Subcutaneous abdominal adipose tissue (tissue), 5 donors: ENCODE data around the gene ZNF546.
"Not testable (repeated sequence)": the region's sequence is repeated elsewhere in the genome, so short reads cannot be mapped to it uniquely, and the experiment has no call there.

Experiments used
- H3K27ac ChIP-seq: one replicate; pipeline ENCODE4 v1.7.0; 2013; ENCODE audit warnings: low read depth, mild to moderate bottlenecking, inconsistent platforms, low read length, moderate library complexity
- H3K27me3 ChIP-seq, 5 donors: one replicate each; pipeline ENCODE4 v1.7.0; 2013; ENCODE audit warnings: low read length in 5 of 5, inconsistent platforms in 1 of 5; ENCODE audit not compliant: control insufficient read depth in 5 of 5, insufficient read depth in 4 of 5
- H3K36me3 ChIP-seq, 5 donors: one replicate each; pipeline ENCODE4 v1.7.0; 2013; ENCODE audit warnings: low read length in 5 of 5; ENCODE audit not compliant: control insufficient read depth in 5 of 5, insufficient read depth in 5 of 5
- H3K4me1 ChIP-seq, 5 donors: one replicate each; pipeline ENCODE4 v1.7.0; 2013; ENCODE audit warnings: low read length in 5 of 5, mild to moderate bottlenecking in 3 of 5, moderate library complexity in 1 of 5; ENCODE audit not compliant: control insufficient read depth in 5 of 5, insufficient read depth in 5 of 5
- H3K4me3 ChIP-seq, 5 donors: one replicate each; pipeline ENCODE4 v1.7.0; 2013; ENCODE audit warnings: low read length in 5 of 5, low read depth in 1 of 5
- H3K9ac ChIP-seq, 5 donors: one replicate each; pipeline ENCODE4 v1.7.0; 2013; ENCODE audit warnings: low read length in 5 of 5, mild to moderate bottlenecking in 4 of 5, moderate library complexity in 3 of 5
- H3K9me3 ChIP-seq, 5 donors: one replicate each; pipeline ENCODE4 v1.7.0; 2013; ENCODE audit warnings: low read length in 5 of 5; ENCODE audit not compliant: control insufficient read depth in 5 of 5
- donor health status: healthy.
- donor health status: healthy.
- donor health status: healthy.
- donor health status: healthy.
- donor health status: healthy.

The ZNF546 gene

DNA sequence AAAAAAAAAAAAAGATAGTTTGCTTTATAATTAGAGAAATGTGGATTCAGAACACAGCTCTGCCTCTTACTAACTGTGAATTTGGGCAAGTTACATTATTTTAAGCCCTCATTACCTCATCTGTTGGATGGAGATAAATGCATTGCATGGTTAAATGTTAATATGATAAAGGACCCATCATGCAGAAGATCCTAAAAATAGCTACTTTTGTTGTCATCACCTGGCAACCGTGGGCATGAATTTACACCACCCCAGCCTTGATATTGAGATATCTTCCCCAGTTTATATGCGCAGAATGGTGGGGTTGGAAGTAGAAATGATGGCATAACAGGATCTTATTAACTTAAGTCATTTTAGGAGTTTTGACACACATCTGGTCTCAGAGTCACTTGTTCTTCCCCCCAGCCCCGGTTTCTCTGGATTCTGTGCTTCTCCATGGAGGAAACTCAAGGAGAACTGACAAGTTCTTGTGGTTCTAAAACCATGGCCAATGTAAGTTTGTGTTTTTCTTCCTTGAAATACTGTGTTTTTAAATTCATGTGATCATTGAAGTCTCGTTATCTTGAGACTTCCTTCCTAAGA is 8.9 kb downstream of the ZNF546 start:
- no peak overlapping the region for H3K27ac ChIP-seq
- H3K4me1 ChIP-seq: no peaks in the 10 kb centered on the region
- H3K36me3 ChIP-seq: peaks cover 31 to 51% (median 40%) of the 10 kb centered on the region in 5 donors
- H3K4me3 ChIP-seq: no peak overlapping the region
- peaks cover 0 to 7% (median 2%) of the 10 kb centered on the region in 5 donors for H3K9me3 ChIP-seq
- H3K27me3 ChIP-seq: no peaks in the 10 kb centered on the region
- H3K9ac ChIP-seq: no peak overlapping the region

DNA sequence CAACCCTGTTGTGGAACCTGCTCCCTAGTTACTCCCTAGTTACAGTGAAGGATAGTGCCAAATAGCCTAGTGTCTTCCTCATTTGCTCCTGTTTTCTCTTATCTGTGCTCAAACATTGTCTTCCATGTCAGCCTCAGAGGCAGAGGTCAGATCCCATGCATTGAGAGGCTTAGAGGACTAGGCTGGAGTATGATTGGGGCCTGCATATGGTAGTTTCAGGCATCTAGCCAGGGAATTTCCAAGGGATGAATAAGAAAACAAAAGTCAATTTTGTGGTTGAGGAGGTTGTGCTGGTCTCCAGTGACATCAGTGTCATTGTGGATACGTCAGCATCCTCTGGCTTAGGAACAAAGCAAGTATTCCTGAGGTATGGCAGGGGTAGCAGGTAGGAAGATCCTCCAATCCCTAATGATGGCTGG is 9.4 kb downstream of the ZNF546 start:
- Histone ChIP-seq H3K4me3 (no peak overlapping the region), H3K27me3 (no peaks in the 10 kb centered on the region), H3K4me1 (no peaks in the 10 kb centered on the region), H3K27ac (no peak overlapping the region), H3K36me3 (peaks cover 31 to 50% (median 41%) of the 10 kb centered on the region in 5 donors), H3K9ac (no peak overlapping the region), H3K9me3 (peaks cover 0 to 7% (median 2%) of the 10 kb centered on the region in 5 donors)

GRCh38 chr19:40009674-40010073 is 12.8 kb downstream of the ZNF546 start:
- H3K4me1 ChIP-seq: peaks cover 0 to 3% (median 0%) of the 10 kb centered on the region in 5 donors
- H3K9me3 ChIP-seq: peaks cover 13 to 36% (median 28%) of the 10 kb centered on the region in 5 donors
- H3K27me3 ChIP-seq: no peaks in the 10 kb centered on the region
- H3K27ac ChIP-seq: no peak overlapping the region
- H3K9ac ChIP-seq: no peak overlapping the region
- peaks cover 52 to 79% (median 62%) of the 10 kb centered on the region in 5 donors for H3K36me3 ChIP-seq
- no peak overlapping the region for H3K4me3 ChIP-seq

DNA sequence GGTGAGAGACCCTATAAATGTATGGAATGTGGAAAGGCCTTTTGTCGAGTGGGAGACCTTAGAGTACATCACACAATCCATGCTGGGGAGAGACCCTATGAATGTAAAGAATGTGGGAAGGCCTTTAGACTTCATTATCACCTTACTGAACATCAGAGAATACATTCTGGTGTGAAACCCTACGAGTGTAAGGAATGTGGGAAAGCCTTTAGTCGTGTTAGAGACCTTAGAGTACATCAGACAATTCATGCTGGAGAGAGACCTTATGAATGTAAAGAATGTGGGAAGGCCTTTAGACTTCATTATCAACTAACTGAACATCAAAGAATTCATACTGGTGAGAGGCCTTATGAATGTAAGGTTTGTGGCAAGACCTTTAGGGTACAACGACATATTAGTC is 17.1 kb downstream of the ZNF546 start:
- Histone ChIP-seq H3K4me1 (peaks cover 0 to 11% (median 0%) of the 10 kb centered on the region in 5 donors), H3K9me3 (peaks cover 30 to 72% (median 65%) of the 10 kb centered on the region in 5 donors), H3K4me3 (peak overlapping the region in 4 of 5 donors; percentile 5 to 39 (median 22)), H3K9ac (no peak overlapping the region), H3K27ac (no peak overlapping the region), H3K27me3 (peaks cover 0 to 2% (median 0%) of the 10 kb centered on the region in 5 donors), H3K36me3 (peaks cover 29 to 51% (median 42%) of the 10 kb centered on the region in 5 donors)

- Histone ChIP-seq H3K9ac (no peak overlapping the region), H3K4me1 (no peaks in the 10 kb centered on the region), H3K4me3 (peak overlapping the region in 3 of 5 donors; percentile 35 to 42 (median 35)), H3K27ac (no peak overlapping the region), H3K36me3 (no peaks in the 10 kb centered on the region), H3K27me3 (no peaks in the 10 kb centered on the region), H3K9me3 (peaks cover 28 to 68% (median 56%) of the 10 kb centered on the region in 5 donors)
Observed at GRCh38 chr19:40023969-40024368, 27.1 kb downstream of the ZNF546 start.

DNA sequence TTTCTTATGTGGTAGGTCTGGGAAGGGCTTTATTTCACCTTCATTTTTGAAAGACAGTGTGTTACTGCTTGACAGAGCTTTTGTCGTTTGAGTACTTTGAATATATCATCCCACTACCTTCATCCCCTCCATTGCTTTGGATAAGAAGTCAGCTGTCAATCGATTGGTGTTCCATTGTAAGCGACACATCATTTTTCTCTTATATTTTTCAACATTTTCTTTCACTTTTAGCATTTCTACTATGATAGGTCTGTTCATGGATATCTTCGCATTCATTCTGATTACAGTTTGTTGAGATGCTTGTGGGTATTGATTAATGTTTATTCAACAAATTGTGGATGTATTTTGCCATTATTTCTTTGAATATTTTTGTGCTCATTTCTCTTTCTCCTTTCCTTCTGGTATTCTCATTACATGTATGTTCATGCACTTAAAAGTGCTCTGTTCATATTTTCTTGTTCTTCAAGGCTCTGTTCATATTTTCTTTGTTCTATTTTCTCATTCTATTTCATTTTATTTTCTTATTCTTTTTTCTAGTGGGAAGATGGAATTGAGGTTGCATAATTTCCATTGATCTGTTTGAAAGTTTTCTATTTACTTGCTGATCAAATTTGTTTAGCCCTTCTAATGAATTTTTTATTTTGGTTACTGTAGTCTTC is 29.2 kb downstream of the ZNF546 start:
- Histone ChIP-seq H3K4me3 (peak overlapping the region in 1 of 5 donors; percentile 2), H3K9me3 (peaks cover 31 to 78% (median 62%) of the 10 kb centered on the region in 5 donors), H3K36me3 (no peaks in the 10 kb centered on the region), H3K27ac (no peak overlapping the region), H3K9ac (no peak overlapping the region), H3K27me3 (no peaks in the 10 kb centered on the region), H3K4me1 (no peaks in the 10 kb centered on the region)

DNA sequence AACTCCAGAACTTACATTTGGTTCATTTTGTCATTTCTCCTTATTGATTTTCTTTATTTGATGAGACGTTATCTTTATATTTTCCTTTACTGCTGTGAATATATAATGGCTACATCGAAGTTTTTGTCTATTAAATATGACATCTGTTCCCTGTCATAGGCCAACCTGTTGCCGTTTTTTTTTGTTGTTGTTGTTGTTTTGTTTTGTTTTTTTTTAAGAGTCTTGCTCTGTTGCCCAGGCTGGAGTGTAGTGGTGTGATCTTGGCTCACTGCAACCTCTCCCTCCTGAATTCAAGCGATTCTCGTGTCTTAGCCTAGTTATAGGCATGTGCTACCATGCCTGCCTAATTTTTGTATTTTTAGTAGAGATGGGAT is 29.7 kb downstream of the ZNF546 start:
- Histone ChIP-seq H3K27me3 (no peaks in the 10 kb centered on the region), H3K9ac (no peak overlapping the region), H3K27ac (no peak overlapping the region), H3K4me1 (no peaks in the 10 kb centered on the region), H3K9me3 (peaks cover 34 to 84% (median 66%) of the 10 kb centered on the region in 5 donors), H3K4me3 (peak overlapping the region in 3 of 5 donors; percentile 2 to 44 (median 40)), H3K36me3 (no peaks in the 10 kb centered on the region)

DNA sequence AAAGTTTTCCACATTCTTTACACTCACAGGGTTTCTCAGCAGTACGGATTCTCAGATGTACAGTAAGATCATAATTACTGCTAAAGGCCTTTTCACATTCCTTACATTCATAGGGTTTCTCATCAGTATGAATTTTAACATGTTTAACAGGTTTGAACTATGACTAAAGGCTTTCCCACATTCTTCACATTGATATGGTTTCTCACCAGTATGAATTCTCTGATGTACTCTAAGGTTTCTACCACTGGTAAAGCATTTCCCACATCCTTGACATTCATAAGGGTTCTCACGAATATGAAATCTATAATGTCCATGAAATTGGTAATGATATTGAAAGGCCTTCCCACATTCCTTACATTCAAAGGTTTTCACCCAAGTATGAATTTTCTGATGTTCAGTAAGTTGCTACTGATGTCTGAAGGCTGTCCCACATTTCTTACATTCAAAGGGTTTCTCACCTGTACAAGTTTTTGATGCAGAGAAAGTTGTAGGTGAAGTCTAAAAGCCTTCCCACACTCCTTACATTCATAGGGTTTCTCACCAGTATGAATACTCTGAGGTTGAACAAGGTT is 37.2 kb downstream of the ZNF546 start:
- H3K27me3 ChIP-seq: no peaks in the 10 kb centered on the region
- peaks cover 0 to 12% (median 0%) of the 10 kb centered on the region in 5 donors for H3K4me1 ChIP-seq
- H3K36me3 ChIP-seq: peaks cover 0 to 20% (median 0%) of the 10 kb centered on the region in 5 donors
- H3K9ac ChIP-seq: no peak overlapping the region
- peaks cover 49 to 83% (median 80%) of the 10 kb centered on the region in 5 donors for H3K9me3 ChIP-seq
- H3K27ac ChIP-seq: no peak overlapping the region
- H3K4me3 ChIP-seq: peak overlapping the region in 4 of 5 donors; percentile 12 to 55 (median 35)

DNA sequence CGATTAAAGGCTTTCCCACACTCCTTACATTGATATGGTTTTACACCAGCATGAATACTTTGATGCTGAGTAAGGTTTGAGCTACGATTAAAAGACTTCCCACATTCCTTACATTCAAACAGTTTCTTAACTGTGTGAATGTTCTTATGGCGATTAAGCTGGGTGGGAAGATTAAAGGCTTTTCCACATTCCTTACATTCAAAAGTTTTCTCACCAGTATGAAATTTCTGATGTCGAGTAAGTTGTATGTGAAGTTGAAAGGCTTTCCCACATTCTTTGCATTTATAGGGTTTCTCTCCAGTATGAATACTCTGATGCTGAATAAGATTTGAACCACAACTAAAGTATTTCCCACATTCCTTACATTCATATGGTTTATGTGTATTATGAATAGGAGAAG is 39.1 kb downstream of the ZNF546 start:
- peaks cover 0 to 20% (median 0%) of the 10 kb centered on the region in 5 donors for H3K36me3 ChIP-seq
- H3K9me3 ChIP-seq: peaks cover 46 to 65% (median 64%) of the 10 kb centered on the region in 5 donors
- H3K4me3 ChIP-seq: peak overlapping the region in 4 of 5 donors; percentile 21 to 40 (median 34)
- H3K9ac ChIP-seq: no peak overlapping the region
- H3K4me1 ChIP-seq: peaks cover 0 to 12% (median 0%) of the 10 kb centered on the region in 5 donors
- no peak overlapping the region for H3K27ac ChIP-seq
- no peaks in the 10 kb centered on the region for H3K27me3 ChIP-seq

DNA sequence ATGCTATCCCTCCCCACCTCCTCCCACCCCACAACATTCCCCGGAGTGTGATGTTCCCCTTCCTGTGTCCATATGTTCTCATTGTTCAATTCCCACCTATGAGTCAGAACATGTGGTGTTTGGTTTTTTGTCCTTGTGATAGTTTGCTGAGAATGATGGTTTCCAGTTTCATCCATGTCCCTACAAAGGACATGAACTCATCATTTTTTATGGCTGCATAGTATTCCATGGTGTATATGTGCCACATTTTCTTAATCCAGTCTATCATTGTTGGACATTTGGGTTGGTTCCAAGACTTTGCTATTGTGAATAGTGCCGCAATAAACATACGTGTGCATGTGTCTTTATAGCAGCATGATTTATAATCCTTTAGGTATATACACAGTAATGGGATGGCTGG is 41.2 kb downstream of the ZNF546 start:
- Histone ChIP-seq H3K4me1 (peaks cover 0 to 12% (median 0%) of the 10 kb centered on the region in 5 donors), H3K9me3 (peaks cover 35 to 46% (median 46%) of the 10 kb centered on the region in 5 donors), H3K36me3 (peaks cover 0 to 20% (median 0%) of the 10 kb centered on the region in 5 donors)
- not testable (repeated sequence) for H3K27ac ChIP-seq, H3K4me3 ChIP-seq, H3K27me3 ChIP-seq, H3K9ac ChIP-seq
